HepG2 (cell line): ENCODE measurements around the gene LRSAM1. TPM values are rescaled to one million over a fixed set of nuclear protein-coding genes. Genes with fewer than 3 reads are reported as not detected.

Source experiments
- ARNT ChIP-seq: fragments of 450-650 bp; IDR thresholded peaks from 2 replicates; pipeline ENCODE4 v1.6.1; 2017
- BRD4 ChIP-seq: sonication (generic); formaldehyde crosslinking; IDR thresholded peaks from 2 replicates; pipeline ENCODE4 v1.4.0; 2020; ENCODE audit warnings: missing genetic modification reagents
- DMTF1 ChIP-seq: sonication (generic); formaldehyde crosslinking; IDR thresholded peaks from 2 replicates; pipeline ENCODE4 v1.4.0; 2020; ENCODE audit warnings: mild to moderate bottlenecking, missing genetic modification reagents
- FOXK2 ChIP-seq: fragments of 450-650 bp; IDR thresholded peaks from 2 replicates; pipeline ENCODE4 v1.6.1; 2016
- GABPB1 ChIP-seq: IDR thresholded peaks from 2 replicates; pipeline ENCODE4 v1.6.1; 2016; ENCODE audit warnings: mild to moderate bottlenecking, missing genetic modification reagents, moderate library complexity, missing compliant biosample characterization
- KLF6 ChIP-seq: IDR thresholded peaks from 2 replicates; pipeline ENCODE4 v1.8.0; 2016; ENCODE audit warnings: missing biosample characterization, missing genetic modification reagents
- LCORL ChIP-seq, 2 experiments: fragments of 450-650 bp in 1 of 2; sonication (generic) in 1 of 2; formaldehyde crosslinking in 1 of 2; IDR thresholded peaks; 2 replicates each; pipeline versions ENCODE4 v1.5.0 to v1.6.1; 2017 to 2020; ENCODE audit warnings: antibody characterized with exemption in 1 of 2, missing genetic modification reagents in 1 of 2
- MBNL3 ChIP-seq: fragments of 250-450 bp; sonication (Bioruptor Pico); conservative IDR thresholded peaks from 2 replicates; pipeline ENCODE4 v1.8.0; 2022; ENCODE audit warnings: mild to moderate bottlenecking, inconsistent platforms
- MIXL1 ChIP-seq: IDR thresholded peaks from 2 replicates; pipeline ENCODE4 v1.6.1; 2016
- MNT ChIP-seq: fragments of 450-650 bp; IDR thresholded peaks from 2 replicates; pipeline ENCODE4 v1.6.1; 2016
- NAIF1 ChIP-seq: sonication (generic); formaldehyde crosslinking; IDR thresholded peaks from 2 replicates; pipeline ENCODE4 v1.5.0; 2020; ENCODE audit warnings: mild to moderate bottlenecking, missing genetic modification reagents, borderline replicate concordance
- NFIB ChIP-seq: sonication (generic); formaldehyde crosslinking; IDR thresholded peaks from 2 replicates; pipeline ENCODE4 v1.9.0; 2021; ENCODE audit warnings: missing genetic modification reagents, mild to moderate bottlenecking, borderline replicate concordance
- RCOR2 ChIP-seq: IDR thresholded peaks from 2 replicates; pipeline ENCODE4 v1.6.1; 2016; ENCODE audit warnings: missing biosample characterization, missing genetic modification reagents
- REXO4 ChIP-seq: sonication (generic); formaldehyde crosslinking; IDR thresholded peaks from 2 replicates; pipeline ENCODE4 v1.8.0; 2022; ENCODE audit warnings: missing genetic modification reagents, mild to moderate bottlenecking, borderline replicate concordance
- ZNF205 ChIP-seq: IDR thresholded peaks from 2 replicates; pipeline ENCODE4 v1.6.1; 2018; ENCODE audit warnings: missing biosample characterization, missing genetic modification reagents
- ZNF263 ChIP-seq: sonication (generic); formaldehyde crosslinking; IDR thresholded peaks from 2 replicates; pipeline ENCODE4 v1.4.0; 2020; ENCODE audit warnings: missing genetic modification reagents
- ZNF281 ChIP-seq: sonication (generic); formaldehyde crosslinking; IDR thresholded peaks from 2 replicates; pipeline ENCODE4 v1.4.0; 2020; ENCODE audit warnings: missing genetic modification reagents, borderline replicate concordance
- ZNF354B ChIP-seq: sonication (generic); formaldehyde crosslinking; IDR thresholded peaks from 2 replicates; pipeline ENCODE4 v1.8.0; 2022; ENCODE audit warnings: mild to moderate bottlenecking, missing genetic modification reagents
- ZNF562 ChIP-seq: sonication (generic); formaldehyde crosslinking; IDR thresholded peaks from 2 replicates; pipeline ENCODE4 v1.8.0; 2022; ENCODE audit warnings: missing genetic modification reagents, borderline replicate concordance
- ZNF598 ChIP-seq: sonication (generic); formaldehyde crosslinking; IDR thresholded peaks from 2 replicates; pipeline ENCODE4 v1.5.1; 2020; ENCODE audit warnings: mild to moderate bottlenecking, missing genetic modification reagents, borderline replicate concordance
- ZNF740 ChIP-seq: sonication (generic); formaldehyde crosslinking; IDR thresholded peaks from 2 replicates; pipeline ENCODE4 v1.4.0; 2020; ENCODE audit warnings: missing genetic modification reagents
- ZSCAN5A ChIP-seq: sonication (generic); formaldehyde crosslinking; IDR thresholded peaks from 2 replicates; pipeline ENCODE4 v1.8.0; 2022; ENCODE audit warnings: mild to moderate bottlenecking, missing genetic modification reagents, borderline replicate concordance
- polyA plus RNA-seq, 8 experiments: library from polyadenylated mRNA; depleted of rRNA in 3 of 8; stranded (reverse) in 7 of 8; unstranded in 1 of 8; fragments of >200 nt; fragmentation: Illumina TruSeq in 4 of 8; extraction: Trizol in 4 of 8; gene quantifications; 2 replicates each; pipeline versions ENCODE4 v1.2.1 to v1.2.3, GENCODE V29; 2011 to 2016; ENCODE audit warnings: low read depth in 4 of 8, missing spikeins in 1 of 8, mixed read lengths in 1 of 8; ENCODE audit not compliant: insufficient read depth in 1 of 8
- total RNA-seq, 5 experiments: library from RNA; depleted of rRNA; stranded (reverse); fragments of >200 nt; fragmentation: Illumina TruSeq; extraction: Trizol; gene quantifications; 2 replicates each; pipeline ENCODE4 v1.2.3, GENCODE V29; 2016; ENCODE audit warnings: low read depth in 1 of 5

Gene LRSAM1
- total and polyA plus RNA-seq, 2 of the 13 experiments (the other 11 are each of a cell fraction or from before 2014, with no cell fraction given), result 8.7 to 10.2 TPM

- TF ChIP-seq MNT, result no peak
- no peak for TF ChIP-seq NAIF1 (CRISPR knock-in tag)
- peak; percentile 79; the same call in 1 of the 2 replicates for TF ChIP-seq ZNF740 (CRISPR knock-in tag)
- no peak for TF ChIP-seq DMTF1 (CRISPR knock-in tag)
- no peak for TF ChIP-seq MIXL1 (CRISPR knock-in tag)
- TF ChIP-seq ZNF354B (CRISPR knock-in tag), result no peak
- no peak for TF ChIP-seq MBNL3 (CRISPR knock-in tag)
- no peak for TF ChIP-seq ZNF205 (CRISPR knock-in tag)
- no peak for TF ChIP-seq RCOR2 (CRISPR knock-in tag)
- no peak for TF ChIP-seq BRD4
- TF ChIP-seq ZNF281, result 0 out of 2 replicates have a peak, but pooled peaks have one; percentile 6
- TF ChIP-seq ZSCAN5A (CRISPR knock-in tag), result no peak
- no peak for TF ChIP-seq KLF6 (CRISPR knock-in tag)
- no peak for TF ChIP-seq REXO4 (CRISPR knock-in tag)
- no peak for TF ChIP-seq ZNF598 (CRISPR knock-in tag)
- TF ChIP-seq NFIB, result no peak
- TF ChIP-seq FOXK2, result no peak
- TF ChIP-seq ZNF263 (CRISPR knock-in tag), result no peak
- peak; percentile 58 for TF ChIP-seq LCORL (IDR thresholded peaks at IDR 0.05)
- peak; percentile 81 for TF ChIP-seq LCORL (CRISPR knock-in tag; IDR thresholded peaks at IDR 0.05)
- TF ChIP-seq ARNT, result no peak
- TF ChIP-seq ZNF562, result no peak
- TF ChIP-seq GABPB1 (CRISPR knock-in tag), result peak; percentile 19; the same call in 1 of the 2 replicates
Measured at GRCh38 chr9:127545196-127546124, 94.2 kb downstream of the LRSAM1 start (continued).
